GM12872 (cell line): ENCODE results near the gene TMEM108.

Experiments
- TF ChIP-seq, protein P1 (sequence below): IDR thresholded peaks from 3 replicates; pipeline ENCODE4 v1.5.1; 2011; ENCODE audit warnings: low read depth, mild to moderate bottlenecking, low read length, moderate library complexity; ENCODE audit not compliant: insufficient read depth

Gene TMEM108

DNA sequence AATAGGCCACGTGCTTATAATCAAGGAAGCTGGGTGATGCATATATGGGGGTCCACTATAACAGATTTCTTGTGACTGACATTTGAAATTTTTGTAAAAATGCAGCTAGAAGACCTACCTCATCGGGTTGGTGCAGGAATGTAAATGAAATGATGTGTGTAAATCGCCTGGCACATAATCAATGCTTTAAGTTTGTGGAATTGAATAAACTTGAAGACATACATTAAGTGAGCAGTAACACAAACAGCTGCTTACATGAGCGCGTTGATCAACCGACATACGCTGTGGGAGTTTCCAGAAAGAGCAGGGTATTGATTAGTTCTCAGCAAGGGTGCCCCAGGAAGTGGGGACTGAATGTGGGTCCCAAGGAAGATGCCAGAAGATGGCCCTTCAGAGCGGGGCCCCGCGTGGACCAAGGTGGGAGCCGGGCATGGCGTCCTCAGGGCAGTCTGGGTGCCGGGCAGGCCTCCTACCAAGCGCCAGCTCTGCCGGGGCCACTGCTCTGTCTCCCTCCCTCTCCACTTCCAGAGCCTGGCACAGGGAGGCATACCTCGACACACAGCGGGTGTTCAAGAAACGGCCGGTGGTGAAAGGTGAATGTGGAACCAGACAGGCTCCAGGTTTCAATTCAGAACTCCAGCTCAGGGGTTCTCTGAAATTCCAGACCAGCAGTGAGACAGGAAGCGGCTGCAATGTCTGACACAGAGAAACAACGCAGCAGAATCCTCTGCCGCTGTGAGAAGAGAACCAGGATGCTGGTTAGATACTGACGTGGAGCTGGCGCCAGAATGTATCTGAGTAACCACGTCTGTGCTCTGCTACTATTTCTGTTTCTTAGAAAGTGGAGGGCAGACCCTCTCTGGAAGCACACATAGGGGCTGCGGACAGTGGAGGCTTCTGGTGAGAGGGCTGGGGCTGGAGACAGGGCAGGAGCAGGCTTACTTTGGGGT lies 374.3 kb downstream of the TMEM108 start:
- TF ChIP-seq, protein P1, sequence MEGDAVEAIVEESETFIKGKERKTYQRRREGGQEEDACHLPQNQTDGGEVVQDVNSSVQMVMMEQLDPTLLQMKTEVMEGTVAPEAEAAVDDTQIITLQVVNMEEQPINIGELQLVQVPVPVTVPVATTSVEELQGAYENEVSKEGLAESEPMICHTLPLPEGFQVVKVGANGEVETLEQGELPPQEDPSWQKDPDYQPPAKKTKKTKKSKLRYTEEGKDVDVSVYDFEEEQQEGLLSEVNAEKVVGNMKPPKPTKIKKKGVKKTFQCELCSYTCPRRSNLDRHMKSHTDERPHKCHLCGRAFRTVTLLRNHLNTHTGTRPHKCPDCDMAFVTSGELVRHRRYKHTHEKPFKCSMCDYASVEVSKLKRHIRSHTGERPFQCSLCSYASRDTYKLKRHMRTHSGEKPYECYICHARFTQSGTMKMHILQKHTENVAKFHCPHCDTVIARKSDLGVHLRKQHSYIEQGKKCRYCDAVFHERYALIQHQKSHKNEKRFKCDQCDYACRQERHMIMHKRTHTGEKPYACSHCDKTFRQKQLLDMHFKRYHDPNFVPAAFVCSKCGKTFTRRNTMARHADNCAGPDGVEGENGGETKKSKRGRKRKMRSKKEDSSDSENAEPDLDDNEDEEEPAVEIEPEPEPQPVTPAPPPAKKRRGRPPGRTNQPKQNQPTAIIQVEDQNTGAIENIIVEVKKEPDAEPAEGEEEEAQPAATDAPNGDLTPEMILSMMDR: no peak

DNA sequence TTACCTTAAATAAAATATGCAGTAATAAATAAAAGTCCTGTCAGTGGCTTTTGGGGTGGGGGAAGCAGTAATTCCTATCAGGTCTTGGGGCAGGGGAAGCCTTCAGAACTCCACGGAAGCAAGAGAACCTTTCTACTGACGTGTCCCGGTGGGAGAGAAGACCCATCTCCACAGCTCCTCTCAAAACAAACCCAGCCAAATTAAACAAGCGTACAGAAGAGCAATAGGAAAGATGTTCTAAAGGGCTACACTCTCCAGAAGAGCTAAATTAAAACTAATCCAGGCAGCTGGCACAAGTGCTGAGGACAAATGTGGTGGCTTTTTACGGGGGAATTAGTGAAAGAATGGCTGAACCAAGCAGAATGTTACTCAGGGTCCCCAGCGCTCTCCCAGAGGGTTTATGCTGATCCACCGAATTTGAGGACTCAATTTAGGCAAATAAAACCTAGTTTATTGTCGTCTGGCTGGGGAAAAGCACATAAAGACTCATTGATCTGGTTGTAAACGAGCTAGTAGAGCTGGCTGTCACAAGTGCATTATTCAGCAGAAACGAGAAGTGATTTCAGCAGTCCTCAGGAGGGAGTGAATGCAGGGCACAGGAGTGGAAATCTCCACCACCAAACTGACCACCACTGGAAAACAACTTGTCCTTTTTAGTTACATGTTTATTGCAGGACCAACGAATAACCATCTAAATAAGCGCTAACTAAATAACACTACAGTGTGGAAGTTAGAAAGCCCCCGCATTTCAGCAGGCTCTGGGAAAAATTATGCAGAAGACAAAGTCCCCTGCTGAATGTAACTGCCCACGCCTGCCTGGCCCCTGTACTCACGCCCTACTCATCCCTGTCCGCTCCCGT lies 375.2 kb downstream of the TMEM108 start:
- TF ChIP-seq, protein P1: no peak

DNA sequence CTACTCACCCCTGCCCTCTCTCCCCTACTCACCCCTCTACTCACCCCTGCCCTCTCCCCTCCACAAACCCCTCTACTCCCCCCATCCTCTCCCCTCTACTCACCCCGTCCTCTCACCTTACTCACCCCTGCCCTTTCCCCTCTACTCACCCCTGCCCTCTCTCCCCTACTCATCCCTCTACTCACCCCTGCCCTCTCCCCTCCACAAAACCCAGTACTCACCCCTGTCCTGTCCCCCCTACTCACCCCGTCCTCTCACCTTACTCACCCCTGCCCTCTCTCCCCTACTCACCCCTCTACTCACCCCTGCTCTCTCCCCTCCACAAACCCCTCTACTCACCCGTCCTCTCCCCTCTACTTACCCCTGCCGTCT lies 375.8 kb downstream of the TMEM108 start:
- TF ChIP-seq, protein P1: no peak

DNA sequence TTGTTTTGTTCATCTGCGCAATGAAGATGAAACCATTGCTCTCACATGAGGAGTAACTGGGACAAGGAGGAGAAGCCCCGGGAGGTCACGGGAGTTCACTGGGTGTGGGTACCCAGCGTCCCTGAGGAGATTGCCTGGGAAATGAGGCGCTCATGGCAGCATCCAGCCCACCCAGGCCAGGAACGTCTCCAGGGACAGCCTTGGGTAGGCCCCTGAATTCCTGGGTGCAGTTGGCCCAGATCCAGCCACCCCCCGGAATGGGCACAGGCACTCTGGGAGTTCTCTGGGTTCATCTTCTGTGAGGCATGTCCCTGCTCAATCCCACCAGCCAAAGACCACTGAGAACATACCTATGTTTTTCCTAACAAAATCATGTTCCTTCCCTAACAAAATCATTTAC lies 380.2 kb downstream of the TMEM108 start:
- TF ChIP-seq, protein P1: no peak

DNA sequence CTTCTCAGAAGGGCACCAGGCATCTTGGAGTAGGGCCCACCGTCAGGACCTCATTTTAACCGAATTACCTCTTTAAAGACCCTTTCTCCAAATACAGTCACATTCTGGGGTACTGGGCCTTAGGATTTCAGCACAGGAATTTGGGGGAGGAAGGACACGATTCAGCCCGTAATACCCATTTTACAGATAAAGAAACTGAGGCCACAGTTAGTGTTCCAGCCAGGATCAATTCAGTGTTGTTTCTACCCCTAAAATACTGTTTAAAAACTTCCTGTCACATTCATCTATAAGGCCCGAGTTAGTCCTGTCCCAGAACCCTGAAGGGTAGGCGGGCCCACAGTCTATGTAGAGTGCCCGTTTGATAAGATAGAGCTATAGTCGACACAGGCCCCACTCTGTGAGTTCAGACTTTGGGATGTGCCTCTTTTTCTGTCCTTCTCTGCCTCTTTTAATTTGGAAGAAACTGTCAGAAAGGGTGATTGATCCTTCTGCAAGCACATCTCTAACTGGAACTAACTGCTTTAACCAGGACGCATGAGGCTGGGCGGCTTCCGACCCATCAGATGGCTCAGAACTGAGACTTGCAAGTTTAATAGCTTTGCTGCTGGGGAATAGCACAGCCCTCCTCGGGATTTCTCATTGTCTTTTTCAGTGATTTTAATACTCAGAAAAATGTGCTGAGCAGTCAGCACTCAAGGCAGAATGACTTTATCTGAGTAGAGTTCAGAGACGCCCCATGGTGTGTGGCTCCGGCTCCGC lies 381.1 kb downstream of the TMEM108 start:
- TF ChIP-seq, protein P1: no peak

DNA sequence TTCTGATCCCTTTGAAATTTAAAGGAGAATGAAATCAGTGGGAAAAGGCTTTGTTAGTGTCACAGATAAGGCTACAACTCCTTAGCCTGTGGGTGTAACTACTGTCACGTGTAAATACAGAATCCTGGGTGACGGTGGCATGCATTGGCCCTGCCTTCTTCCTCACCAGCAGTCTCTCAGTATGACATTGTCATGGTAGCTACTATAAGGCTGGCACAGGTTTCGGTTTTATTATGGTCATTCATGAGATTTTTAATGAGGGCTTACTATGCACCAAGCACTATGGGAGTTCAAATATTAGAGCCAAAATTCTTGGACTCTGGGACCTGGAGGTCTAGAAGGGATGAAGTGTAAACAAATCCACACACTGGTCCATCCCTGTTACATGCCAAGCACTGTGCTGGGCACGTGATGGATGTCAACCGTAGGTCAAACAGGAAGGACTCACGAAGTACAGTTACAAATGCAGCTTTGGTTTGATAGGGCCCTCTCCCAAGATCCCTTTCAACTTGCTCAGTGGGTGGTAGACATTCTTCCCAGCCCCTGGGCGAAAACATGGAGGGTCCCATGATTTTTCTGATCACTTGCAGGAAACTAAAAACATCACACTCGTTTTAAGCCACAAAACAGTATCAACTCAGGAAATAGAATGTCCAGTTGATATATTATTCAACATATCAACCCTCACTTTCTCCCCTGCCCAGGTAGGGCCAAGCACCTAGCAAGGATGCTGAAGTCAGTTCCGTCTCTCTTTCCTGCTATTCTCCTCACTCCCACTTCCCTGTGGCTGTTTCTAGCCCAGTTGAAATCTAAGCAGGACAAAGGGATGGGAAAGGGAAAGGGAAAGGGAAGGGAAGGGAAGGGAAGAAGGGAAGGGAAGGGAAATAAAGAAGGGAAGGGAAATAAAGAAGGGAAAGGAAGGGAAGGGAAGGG lies 387.0 kb downstream of the TMEM108 start:
- TF ChIP-seq, protein P1: no peak
